NB4 (cell line): ENCODE data around the gene BRD2.

ENCODE experiments used
- DNase-seq: peaks from one replicate; pipeline ENCODE4 v3.0.0; 2010; ENCODE audit warnings: low read depth
- H3K4me3 ChIP-seq: one replicate; pipeline ENCODE4 v1.5.1; 2011; ENCODE audit warnings: mild to moderate bottlenecking, low read depth, low read length, moderate library complexity
- CTCF ChIP-seq: IDR thresholded peaks from one replicate; pipeline ENCODE4 v1.5.1; 2012; ENCODE audit warnings: low read depth, low read length
- MAX ChIP-seq: IDR thresholded peaks from 2 replicates; pipeline ENCODE4 v1.6.1; 2011; ENCODE audit warnings: low read depth, low read length
- MYC ChIP-seq: IDR thresholded peaks from 2 replicates; pipeline ENCODE4 v1.6.1; 2011; ENCODE audit warnings: low read depth, low read length
- POLR2A ChIP-seq: IDR thresholded peaks from 2 replicates; pipeline ENCODE4 v1.6.1; 2011; ENCODE audit warnings: mild to moderate bottlenecking; ENCODE audit not compliant: insufficient read length; ENCODE audit errors: extremely low read depth

Gene BRD2

GRCh38 chr6:32968093-32968866, at the start of gene BRD2:
TSS of gene BRD2 (plus strand) at chr6:32968594. CDS start at chr6:32972899, 4,305 bp downstream.
- TF ChIP-seq MYC (peak; percentile 66), CTCF (no peak), POLR2A (peak; percentile 46), MAX (no peak; the same call in 1 of the 2 replicates)
- peak within 1 kb of the TSS; percentile 83 for H3K4me3 ChIP-seq
- peak; percentile 98 for DNase-seq

- DNase-seq, result peak; percentile 20
- no peak overlapping the region for H3K4me3 ChIP-seq
- TF ChIP-seq MYC (no peak), POLR2A (no peak), CTCF (no peak), MAX (no peak)
Observed at GRCh38 chr6:32920715-32921114, 47.7 kb upstream of the BRD2 start.

- DNase-seq, result no peak
- H3K4me3 ChIP-seq, result no peak overlapping the region
- TF ChIP-seq MYC (no peak), MAX (no peak)
Observed at GRCh38 chr6:32922083-32922482, 46.3 kb upstream of the BRD2 start.

- TF ChIP-seq CTCF (no peak), MAX (no peak), MYC (no peak), POLR2A (no peak)
- DNase-seq, result no peak
- H3K4me3 ChIP-seq, result no peak overlapping the region
Observed at GRCh38 chr6:32931211-32931610, 37.2 kb upstream of the BRD2 start.

- DNase-seq, result no peak
- TF ChIP-seq MYC (no peak), CTCF (no peak), POLR2A (no peak), MAX (no peak)
- H3K4me3 ChIP-seq, result no peak overlapping the region
Observed at GRCh38 chr6:32932132-32932868, 36.1 kb upstream of the BRD2 start.

GRCh38 chr6:32933661-32934085, 34.7 kb upstream of the BRD2 start:
- no peak for TF ChIP-seq MYC
- TF ChIP-seq CTCF, result peak; percentile 87
- TF ChIP-seq POLR2A, result no peak
- peak; percentile 78 for DNase-seq
- H3K4me3 ChIP-seq, result no peak overlapping the region
